Stomach (tissue), 4 donors: ENCODE data around the gene ARL17B.
"Not testable (repeated sequence)": the region's sequence is repeated elsewhere in the genome, so short reads cannot be mapped to it uniquely, and the experiment has no call there.

Experiments used
- POLR2A ChIP-seq, 4 donors: fragments of 450-650 bp; IDR thresholded peaks; one replicate each; pipeline ENCODE4 v1.6.1; 2016; ENCODE audit warnings: antibody characterized with exemption in 4 of 4, control low read depth in 2 of 4, mild to moderate bottlenecking in 1 of 4, moderate library complexity in 1 of 4
- TF ChIP-seq, protein P1 (sequence below), 7 experiments: fragments of 450-650 bp in 4 of 7; fragments of 200-600 bp in 3 of 7; sonication (generic) in 3 of 7; IDR thresholded peaks; one replicate each; pipeline ENCODE4 v1.5.1; 2016 to 2019; ENCODE audit warnings: antibody characterized with exemption in 7 of 7, control low read depth in 2 of 7, mild to moderate bottlenecking in 1 of 7

DNA sequence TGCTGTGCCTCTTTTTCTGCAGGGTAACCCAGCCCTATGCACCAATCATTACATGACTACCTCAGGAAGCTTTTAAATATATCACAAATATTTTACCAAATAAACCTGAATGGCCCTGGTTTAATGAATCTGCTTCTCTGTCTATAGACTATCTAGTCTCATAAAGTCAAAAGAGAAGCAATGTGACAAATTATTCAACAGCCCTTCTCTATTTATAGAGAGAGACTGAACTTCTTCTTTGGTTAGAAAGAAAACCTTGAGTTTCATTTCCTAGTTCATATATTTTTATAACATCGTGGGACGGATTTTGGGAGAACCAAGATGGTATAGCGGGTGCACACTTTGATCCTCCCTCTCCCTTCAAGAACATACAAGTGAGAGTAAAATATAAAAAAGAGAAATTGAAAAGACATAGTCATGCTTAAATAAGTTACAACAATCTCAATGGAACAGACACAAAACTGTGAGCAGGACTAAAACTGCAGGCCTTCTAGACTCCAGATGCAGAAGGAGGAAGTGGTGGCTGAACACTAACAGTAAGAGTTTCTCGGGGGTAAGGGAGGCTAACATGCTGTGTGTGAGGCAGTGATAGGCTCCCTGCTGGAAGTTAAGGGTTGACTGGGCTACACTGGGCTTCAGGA is 70.5 kb downstream of the ARL17B start:
- TF ChIP-seq, protein P1, sequence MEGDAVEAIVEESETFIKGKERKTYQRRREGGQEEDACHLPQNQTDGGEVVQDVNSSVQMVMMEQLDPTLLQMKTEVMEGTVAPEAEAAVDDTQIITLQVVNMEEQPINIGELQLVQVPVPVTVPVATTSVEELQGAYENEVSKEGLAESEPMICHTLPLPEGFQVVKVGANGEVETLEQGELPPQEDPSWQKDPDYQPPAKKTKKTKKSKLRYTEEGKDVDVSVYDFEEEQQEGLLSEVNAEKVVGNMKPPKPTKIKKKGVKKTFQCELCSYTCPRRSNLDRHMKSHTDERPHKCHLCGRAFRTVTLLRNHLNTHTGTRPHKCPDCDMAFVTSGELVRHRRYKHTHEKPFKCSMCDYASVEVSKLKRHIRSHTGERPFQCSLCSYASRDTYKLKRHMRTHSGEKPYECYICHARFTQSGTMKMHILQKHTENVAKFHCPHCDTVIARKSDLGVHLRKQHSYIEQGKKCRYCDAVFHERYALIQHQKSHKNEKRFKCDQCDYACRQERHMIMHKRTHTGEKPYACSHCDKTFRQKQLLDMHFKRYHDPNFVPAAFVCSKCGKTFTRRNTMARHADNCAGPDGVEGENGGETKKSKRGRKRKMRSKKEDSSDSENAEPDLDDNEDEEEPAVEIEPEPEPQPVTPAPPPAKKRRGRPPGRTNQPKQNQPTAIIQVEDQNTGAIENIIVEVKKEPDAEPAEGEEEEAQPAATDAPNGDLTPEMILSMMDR (IDR thresholded peaks at IDR 0.05): not testable (repeated sequence)
- not testable (repeated sequence) for TF ChIP-seq POLR2A (IDR thresholded peaks at IDR 0.05)
